NCI-H510A treated with DMSO at 0.1 percent for 48 hours (cell line): ENCODE results near the gene ZDHHC9.

Source experiments
- DNase-seq: peaks from one replicate; lab custom pipeline; 2025; lab: John Stamatoyannopoulos, UW

ZDHHC9 gene

DNA sequence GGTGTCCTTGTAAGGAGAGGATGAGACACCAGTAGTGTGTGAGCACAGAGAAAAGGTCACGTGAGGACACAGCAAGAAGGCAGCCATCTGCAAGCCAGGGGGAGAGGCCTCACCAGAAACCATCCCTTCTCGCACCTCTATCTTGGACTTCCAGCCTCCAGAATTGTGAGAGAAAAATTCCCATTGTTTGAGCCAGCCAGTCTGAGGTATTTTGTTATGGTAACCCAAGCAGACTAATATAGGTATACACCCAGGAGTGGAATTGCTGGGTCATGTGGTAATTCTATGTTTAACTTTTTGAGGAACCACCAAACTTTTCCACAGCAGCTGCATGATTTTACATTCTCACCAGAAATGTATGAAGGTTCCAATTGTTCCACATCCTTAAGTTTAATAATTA is 25.6 kb downstream of the ZDHHC9 start:
- DNase-seq: no peak

DNA sequence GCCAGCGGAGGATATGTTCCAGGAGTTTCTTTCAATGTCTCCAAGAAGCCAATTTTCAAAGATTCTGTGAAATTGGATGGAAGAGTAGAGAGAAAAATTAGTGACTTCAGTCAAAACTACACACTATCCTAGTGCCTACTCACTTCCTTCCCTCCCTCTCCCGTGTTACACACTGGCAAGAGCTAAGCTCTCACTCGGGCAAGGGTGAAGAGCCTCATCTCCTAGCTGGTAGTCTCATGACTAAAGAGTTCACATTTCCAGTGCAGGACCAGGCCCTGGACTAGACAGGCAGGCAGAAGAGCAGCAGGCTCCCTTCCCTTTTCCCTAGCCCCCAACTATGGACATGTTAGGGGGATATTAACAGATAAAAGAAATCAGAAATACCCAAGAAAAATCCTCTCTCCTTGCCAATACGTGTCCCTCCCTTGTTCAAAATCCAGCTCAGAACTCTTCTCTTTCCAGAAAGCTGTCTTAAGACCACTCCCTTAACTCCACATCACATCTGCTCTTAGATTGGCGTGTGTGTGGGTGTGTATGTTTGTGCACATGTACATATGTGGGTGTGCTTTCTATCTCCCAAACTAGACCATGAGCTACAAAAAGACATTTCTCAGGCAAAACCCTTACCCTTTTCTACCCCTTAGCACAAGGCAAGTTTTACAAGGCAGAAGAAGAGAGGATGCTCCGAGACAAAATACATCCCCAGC is 29.9 kb downstream of the ZDHHC9 start:
- no peak for DNase-seq

DNA sequence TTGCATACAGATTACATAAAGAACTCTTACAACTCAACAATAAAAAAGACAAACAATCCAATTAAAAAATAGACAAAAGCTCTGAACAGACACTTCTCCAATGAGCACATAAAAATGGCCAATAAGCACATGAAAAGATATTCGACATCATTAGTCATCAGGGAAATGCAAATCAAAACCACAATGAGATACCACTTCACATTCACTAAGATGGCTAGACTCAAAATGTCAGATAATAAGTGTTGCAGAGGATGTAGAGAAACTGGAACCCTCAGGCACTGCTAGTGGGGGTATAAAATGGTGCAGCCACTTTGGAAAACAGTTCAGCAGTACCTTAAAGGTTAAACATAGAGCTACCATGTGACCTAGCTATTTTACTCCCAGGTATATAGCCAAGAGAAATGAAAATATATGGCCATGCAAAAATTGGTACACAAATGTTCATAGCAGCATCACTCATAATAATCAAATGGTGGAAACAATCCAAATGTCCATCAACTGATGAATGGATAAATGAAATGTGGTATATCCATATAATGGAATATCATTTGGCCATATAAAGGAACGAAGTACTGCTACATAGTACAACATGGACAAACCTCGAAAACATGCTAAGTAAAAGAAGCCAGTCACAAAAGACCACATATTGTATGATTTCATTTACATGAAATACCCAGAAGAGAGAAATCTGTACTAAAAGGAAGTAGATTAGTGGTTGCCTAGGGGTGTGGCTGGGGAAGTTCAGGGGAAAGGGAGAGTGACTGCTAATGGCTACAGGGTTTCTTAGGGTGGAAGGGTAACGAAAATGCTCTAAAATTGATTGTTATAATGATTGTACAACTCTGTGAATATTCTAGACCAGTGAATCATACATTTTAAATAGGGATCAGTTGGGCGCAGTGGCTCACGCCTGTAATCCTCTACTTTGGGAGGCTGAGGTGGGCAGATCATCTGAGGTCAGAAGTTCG is 34.6 kb downstream of the ZDHHC9 start:
- DNase-seq: no peak

DNA sequence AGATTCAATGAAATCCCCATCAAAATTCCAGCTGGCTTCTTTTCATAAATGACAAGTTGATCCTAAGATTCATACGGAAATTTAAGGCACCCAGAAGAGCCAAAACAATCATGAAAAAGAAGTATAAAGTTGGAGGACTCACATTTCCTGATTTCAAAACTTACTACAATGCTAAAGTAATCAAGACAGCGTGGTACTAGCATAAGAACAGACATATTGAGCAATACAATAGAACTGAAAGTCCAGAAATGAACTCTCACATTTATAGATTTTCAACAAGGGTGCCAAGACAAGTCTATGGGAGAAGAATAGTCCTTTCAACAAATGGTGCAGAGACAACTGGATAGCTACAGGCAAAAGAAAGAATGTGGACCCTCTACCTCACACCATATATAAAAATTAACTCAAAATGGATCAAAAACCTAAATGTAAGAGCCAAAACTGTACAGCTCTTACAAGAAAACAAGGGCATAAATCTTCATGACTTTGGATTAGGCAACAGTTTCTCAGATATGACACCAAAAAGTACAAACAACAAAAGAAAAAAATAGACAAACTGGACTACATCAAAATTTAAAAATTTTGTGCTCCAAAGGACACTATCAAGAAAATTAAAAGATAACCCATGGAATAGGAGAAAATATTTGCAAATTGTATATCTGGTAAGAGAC is 35.4 kb downstream of the ZDHHC9 start:
- no peak for DNase-seq

DNA sequence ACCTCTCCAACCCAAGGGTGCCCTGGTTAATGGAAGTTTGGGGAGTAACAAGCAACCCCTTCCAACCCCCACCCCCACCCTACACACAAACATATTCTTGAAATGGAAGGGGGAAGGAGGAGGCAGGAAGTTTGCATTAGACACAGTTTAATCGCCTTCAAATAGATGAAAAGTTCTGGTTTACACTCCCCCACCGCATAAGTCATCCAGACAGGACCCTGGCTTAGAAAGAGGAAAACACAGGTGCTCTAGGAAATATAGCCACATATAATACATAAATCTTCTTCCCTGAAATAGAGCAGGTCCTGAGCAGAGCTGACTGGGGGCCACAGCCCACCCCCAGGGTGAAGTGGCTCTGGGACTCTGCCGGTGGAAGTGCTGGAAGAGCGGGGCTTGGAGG is 38.9 kb downstream of the ZDHHC9 start:
- DNase-seq: no peak

DNA sequence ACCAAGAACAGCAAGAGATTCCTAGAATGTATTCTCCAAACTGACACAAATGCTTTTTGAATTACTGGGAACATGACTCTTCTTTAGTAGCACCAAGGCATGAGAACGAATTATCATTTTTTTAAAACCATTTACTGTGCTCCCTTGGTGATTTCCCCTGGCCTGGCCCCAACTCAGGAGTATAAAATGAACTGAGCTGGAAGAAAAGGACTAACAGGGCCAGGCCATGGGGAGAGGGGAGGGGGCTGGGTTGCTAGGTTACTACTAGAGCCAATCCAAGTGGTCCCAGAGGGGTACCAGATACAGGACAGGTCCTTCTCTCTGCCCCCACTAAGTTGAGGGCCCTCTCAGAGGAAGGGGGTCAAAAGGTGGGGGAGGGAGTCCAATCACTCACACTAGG is 40.8 kb downstream of the ZDHHC9 start:
- no peak for DNase-seq

- DNase-seq: no peak
These were observed 43.5 kb downstream of the ZDHHC9 start for GRCh38 chrX:129800186-129800585.

GRCh38 chrX:129798888-129799287 is 44.8 kb downstream of the ZDHHC9 start:
- DNase-seq: no peak

DNA sequence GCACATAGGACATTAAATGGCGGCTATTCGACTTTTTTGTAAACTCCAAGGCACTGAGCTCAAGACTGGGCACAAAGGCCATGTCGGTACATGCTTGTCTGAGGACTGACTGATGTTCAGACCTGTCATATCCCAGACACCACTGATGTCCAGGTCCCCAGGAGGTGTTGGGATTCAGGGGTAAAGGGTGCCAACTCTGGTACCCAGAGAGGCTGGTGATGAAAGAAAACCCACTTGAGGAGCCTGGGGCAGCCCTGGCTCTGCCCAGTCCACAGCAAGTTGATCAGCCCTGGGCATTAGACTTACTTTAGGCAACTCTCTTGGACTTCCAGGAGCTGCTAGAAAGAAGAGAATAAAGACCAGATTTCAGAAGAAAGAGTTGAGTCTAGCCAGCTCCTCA is 45.2 kb downstream of the ZDHHC9 start:
- no peak for DNase-seq

DNA sequence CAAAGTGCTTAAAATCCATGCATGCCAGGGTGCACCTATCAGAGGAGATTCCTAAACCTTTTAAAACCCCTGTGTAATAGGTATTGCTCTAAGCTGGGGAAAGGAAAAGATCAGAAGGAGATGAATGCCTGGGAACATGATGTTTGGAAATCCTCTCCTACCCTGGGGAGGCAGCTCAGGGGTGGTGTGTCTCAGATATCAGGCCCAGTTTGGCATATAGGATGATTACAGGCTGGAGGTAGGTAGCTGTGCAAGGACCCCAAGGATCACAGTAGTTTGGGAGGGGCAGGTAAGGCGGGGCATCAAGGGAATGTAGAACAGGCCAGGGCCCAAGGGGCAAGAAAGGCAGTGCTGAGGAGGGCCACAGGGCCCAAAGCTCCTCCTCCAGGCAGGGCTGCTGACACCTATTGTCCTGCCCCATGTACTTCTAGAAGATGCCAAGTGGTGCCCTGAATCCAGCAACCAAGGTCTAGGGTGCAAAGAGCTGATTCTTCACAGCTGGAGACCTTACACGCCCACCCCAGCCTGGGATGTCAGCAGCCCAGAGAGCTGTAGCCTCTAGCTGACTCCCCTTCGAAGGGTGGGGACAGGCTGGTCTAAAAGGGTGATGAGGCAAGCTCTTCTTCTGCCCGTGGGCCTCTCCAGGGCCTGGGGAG is 46.3 kb downstream of the ZDHHC9 start:
- DNase-seq: no peak

- DNase-seq: no peak
These were observed 48.1 kb downstream of the ZDHHC9 start for GRCh38 chrX:129795584-129795983.

DNA sequence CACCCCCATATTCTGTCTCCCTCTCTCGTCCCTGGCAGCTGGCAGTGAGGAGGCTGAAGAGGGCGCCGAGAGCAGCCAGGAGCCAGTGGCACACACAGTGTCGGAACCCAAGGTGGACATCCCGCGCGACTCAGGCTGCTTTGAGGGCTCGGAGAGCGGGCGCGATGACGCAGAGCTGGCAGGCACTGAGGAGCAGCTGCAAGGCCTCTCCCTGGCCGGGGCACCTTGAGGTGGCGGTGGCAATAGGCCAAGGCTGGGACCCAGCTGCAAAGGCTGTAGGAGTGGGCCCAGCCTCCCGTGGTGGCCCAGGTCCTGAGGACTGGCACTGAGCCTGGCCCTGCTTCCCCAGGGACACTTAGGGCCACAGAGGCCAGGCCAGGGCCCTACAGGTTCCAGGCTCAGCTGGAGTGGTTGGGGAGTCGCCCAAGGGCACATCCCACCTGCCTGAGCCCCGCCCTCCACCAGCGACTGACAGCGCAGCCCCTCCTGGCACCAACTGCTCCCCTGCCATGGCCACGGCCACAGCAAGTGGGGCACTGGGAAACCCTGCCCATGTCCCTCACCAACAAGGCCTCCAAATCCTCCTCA is 50.0 kb downstream of the ZDHHC9 start:
- DNase-seq: no peak

GRCh38 chrX:129792586-129793291 is 50.9 kb downstream of the ZDHHC9 start:
- no peak for DNase-seq

DNA sequence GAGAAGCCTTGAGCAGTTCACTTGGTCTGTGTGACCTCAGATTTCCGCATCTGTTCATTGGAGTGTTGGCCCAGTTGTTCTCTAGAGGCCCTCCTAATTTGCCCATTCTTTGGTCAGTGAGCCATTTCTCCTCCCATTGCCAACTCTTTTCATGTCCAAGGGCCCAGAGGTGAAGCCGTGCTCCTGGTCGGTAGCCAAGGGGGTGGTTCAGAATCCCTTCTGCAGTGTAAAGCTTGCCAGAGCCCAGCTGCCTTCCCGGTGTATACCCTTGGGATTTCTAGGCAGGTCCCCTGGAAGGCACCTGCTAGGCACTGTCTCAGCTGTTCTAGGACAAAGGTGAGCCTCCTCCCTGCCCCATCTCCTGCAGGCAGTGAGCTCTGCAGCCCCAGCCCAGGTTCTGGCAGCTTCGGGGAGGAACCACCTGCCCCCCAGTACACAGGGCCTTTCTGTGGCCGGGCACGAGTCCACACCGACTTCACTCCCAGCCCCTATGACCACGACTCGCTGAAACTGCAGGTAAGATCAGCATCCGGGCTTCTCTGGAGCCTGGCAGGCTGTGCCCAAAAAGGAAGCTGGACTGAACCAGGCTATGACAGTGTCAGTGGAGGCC is 51.6 kb downstream of the ZDHHC9 start:
- DNase-seq: no peak

DNA sequence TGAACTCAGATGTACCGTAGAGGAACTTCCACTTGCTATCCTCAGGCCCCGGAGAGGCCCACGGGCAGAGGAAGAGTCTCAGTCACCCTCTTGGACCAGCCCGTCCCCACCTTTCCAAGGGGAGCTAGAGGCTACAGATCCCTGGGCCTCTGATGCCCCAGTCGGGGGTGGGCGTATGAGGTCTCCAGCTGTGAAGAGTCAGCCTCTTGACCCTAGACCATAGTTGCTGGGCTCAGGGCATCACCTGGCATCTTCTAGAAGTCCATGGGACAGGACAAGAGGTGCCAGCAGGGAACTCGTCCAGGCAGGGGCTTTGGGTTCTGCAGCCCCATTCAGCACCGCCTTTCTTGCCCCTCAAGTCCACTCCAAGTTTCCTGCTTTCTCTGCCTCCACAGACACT is 52.4 kb downstream of the ZDHHC9 start:
- DNase-seq: no peak

- DNase-seq: no peak
These were observed 52.9 kb downstream of the ZDHHC9 start for GRCh38 chrX:129790808-129791207.

DNA sequence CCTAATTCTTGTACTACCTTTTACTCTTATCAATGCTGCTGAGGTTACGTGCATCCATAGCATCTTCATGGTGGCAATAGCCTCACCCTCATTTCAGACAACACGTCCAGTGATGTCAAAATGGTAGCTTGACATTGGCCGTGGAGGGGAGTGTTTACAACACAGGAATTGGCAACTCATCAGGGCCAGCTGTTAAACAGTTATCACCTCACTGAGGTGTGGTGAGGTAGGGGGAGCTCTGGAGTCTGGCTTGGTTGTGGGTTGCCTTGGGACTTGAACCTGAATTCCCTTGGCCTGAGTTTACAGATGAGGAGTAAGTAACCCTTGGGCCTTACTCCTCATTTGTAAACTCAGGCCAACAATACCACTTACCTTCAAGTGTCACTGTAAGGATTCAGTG is 53.5 kb downstream of the ZDHHC9 start:
- DNase-seq: no peak

DNA sequence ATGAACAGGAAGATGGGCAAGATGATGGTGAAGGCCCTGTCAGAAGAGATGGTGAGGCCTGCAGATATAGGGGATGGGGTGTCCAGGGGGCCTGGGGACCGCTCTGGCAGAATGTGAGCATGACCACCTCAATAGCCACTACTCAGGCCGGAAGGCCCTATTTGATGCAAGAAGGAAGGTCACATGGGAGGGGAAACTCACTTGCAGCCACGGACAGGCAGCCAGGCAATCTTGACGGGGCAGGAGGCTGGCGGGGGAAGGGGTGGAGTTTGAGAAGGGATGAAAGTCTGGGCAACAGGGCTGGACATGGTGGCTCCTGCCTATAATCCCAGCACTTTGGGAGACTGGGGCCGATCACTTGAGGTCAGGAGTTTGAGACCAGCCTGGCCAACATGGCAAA is 55.2 kb downstream of the ZDHHC9 start:
- DNase-seq: no peak

DNA sequence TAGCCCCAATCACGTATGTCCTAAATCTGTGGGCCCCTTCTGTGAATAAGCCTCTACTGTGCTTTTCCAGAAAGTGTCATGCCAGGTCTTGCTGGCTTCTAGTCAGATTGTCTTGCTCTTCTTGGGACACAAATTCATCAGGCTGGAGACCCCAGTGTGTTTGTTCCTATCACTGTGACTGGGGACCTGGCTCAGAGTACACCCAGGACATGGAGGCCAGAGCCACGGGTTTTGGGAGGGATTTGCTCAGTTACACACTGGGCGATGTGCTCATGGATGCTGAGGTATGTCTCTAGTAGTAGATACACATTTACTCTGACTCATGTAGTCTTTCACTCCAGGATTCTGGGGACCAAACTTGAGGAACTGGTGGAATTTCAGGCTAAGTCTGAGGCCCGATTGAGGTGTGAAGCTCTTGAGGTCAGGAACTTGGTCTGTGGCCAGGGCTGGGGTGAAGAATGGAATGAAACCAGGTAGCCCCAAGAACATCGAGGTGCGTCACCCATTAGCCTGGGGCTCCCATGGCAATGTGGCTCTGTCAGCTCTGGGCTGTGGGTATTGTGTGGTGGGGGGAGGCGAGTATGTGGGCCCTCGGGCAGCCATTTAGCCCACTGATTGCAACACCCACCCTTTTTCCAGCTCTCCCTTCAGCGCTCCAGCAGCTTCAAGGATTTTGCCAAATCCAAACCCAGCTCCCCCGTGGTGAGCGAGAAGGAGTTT is 56.2 kb downstream of the ZDHHC9 start:
- DNase-seq: no peak

DNA sequence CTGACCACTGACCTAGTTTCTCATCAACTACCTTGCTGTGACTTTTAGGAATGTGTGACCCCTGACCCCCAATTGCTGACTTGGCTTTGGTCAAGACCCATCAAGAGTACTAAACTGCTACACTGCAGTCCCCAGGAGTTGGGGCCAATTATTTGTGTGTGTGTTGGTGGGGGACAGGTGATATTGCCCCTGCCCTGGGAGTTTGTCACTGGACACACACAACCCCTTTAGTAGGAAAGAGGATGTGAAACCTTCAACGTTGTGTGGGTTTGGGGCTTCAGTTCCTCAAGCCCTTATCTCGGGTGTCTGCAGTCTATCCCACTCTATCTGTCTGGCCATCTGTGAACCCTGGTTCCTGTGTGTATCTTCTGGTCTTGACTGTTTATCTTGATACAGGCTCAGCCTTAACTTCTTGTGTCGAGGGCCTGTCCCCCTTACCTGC is 57.5 kb downstream of the ZDHHC9 start:
- no peak for DNase-seq
